PC-3 (cell line): ENCODE data around the gene FSTL4.

Experiments
- EZH2 ChIP-seq: fragments of 300-600 bp; sonication (generic); IDR thresholded peaks from one replicate; pipeline ENCODE4 v1.6.1; 2017; ENCODE audit warnings: antibody characterized with exemption, mild to moderate bottlenecking, low read length; ENCODE audit not compliant: unreplicated experiment
- TF ChIP-seq, protein P1 (sequence below): fragments of 300-600 bp; sonication (generic); conservative IDR thresholded peaks from 2 replicates; pipeline ENCODE4 v1.5.1; 2017; ENCODE audit warnings: antibody characterized with exemption, low read depth, mild to moderate bottlenecking, low read length

DNA sequence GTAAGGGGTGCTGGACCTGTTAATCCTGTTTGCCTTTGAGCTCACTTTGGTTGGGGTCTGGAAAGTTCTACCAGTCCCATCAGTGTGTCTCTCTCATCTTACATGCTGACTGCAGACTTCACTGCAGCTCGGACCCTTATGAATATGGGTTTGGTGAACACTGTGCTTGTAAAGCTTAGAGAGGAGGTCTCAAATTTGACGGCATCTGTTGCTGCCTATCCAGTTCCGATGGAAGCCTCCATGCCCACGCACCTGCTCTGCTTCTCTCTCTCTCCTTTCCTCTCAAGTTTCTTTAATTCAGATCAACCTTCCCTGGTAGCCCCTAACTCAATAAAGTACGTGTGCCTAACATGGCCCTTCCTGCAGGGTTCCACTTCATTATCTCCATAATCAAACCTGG lies 342.6 kb downstream of the FSTL4 start:
- TF ChIP-seq, protein P1, sequence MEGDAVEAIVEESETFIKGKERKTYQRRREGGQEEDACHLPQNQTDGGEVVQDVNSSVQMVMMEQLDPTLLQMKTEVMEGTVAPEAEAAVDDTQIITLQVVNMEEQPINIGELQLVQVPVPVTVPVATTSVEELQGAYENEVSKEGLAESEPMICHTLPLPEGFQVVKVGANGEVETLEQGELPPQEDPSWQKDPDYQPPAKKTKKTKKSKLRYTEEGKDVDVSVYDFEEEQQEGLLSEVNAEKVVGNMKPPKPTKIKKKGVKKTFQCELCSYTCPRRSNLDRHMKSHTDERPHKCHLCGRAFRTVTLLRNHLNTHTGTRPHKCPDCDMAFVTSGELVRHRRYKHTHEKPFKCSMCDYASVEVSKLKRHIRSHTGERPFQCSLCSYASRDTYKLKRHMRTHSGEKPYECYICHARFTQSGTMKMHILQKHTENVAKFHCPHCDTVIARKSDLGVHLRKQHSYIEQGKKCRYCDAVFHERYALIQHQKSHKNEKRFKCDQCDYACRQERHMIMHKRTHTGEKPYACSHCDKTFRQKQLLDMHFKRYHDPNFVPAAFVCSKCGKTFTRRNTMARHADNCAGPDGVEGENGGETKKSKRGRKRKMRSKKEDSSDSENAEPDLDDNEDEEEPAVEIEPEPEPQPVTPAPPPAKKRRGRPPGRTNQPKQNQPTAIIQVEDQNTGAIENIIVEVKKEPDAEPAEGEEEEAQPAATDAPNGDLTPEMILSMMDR, result no peak
- TF ChIP-seq EZH2, result no peak
